GM18907 (cell line): ENCODE data around the gene OR2G3.

Source experiments
- ATAC-seq: cut with Tn5 transposase; IDR thresholded peaks from one replicate; pipeline ENCODE4 v1.9.1; 2021; ENCODE audit warnings: mild to moderate bottlenecking, moderate library complexity; ENCODE audit not compliant: unreplicated experiment

OR2G3 gene

GRCh38 chr1:247605286-247605685, at the start of gene OR2G3:
Gene OR2G3 (plus strand): TSS chr1:247605586. CDS start chr1:247605586, 0 bp downstream.
- ATAC-seq = no peak

GRCh38 chr1:247557926-247558674, 47.3 kb upstream of the OR2G3 start:
- no peak for ATAC-seq

DNA sequence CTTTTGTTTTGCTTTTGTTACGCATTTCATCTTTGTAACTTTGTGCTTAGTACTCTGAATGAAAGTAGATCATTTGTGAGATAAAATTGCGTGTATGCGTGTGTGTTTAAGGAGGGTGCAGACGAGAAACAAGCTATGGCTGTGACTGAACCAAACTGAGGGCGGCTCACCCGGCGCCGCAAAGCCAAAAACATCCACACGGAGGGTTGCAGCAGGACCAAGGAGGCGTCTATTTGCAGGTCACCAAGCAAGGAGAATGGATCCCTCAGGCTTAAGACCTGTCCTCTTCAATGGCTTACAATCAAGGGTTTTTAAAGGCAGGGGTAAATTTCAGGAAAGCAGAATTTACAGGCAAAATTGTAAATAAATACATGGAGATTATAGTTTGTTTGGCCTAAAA, 43.7 kb upstream of the OR2G3 start:
- no peak for ATAC-seq

DNA sequence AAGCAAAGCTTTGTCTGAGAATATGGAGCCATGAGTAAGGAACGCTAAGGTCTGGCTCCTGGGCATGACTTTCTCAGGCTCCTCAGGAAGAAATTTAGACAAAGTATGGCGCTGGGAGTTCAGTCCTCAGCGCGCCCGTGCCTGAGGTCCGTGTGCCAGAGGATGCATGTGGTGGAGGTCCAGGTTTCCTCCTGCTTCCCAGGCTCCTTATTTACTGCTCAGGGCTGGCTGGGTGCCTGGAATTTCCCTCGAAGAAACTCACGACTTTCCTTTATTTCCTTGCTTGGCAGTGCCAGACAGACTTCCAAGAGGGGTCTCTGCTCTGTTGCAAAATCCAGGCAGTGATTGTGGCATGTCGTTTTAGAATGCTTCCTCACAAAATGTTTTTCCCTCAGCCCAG, 43.2 kb upstream of the OR2G3 start:
- no peak for ATAC-seq

- ATAC-seq = no peak
Observed at GRCh38 chr1:247574236-247574635, 31.1 kb upstream of the OR2G3 start.

- no peak for ATAC-seq
Observed at GRCh38 chr1:247574664-247575063, 30.7 kb upstream of the OR2G3 start.

- no peak for ATAC-seq
Observed at GRCh38 chr1:247576514-247576913, 28.9 kb upstream of the OR2G3 start.

DNA sequence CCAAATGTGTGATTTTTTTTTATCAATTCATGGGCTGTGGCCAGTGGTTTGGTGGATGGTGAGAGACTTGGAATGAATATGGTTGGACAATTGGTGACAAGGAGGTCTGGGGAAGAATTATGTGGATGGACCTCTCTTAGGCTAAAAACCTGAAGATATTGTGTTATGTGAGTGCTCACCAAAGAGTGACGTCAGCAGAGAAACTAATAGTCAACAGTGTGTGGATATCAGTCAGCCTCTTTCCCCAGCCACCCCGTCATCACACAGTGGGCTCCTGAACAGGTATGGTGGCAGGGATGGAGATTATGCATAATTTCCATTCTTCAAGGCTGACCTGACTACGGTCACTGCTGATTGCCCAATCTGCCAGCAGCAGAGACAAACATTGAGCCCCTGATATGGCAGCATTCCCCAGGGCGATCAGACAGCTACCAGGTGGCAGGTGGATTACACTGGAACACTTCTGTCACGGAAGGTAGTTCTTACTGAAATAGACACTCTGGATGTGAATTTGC, 26.4 kb upstream of the OR2G3 start:
- no peak for ATAC-seq

GRCh38 chr1:247588060-247588459, 17.3 kb upstream of the OR2G3 start, which contains the start of gene OR2G2:
Gene OR2G2 (plus strand): TSS chr1:247588360. CDS start chr1:247588360, 0 bp downstream.
- no peak for ATAC-seq

DNA sequence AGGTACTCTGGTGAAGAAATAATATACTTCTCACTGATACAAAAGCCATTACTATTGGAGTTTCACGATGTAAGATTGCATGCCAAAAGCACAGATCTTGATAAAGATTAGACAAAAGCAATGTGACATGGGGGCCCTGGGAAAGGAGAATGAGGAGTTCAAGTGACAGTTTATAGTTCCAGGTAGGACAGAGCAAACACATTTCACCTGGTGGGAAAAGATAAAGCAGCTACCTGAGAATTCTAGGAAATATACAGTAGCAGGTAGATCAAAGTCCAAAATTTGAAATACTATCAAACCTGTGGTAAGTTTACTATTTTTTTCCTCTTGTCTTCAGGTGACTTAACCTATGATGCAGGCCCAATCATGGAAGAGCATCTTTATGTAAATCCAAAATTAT, 8.0 kb downstream of the OR2G3 start:
- ATAC-seq = no peak

- ATAC-seq = no peak
Observed at GRCh38 chr1:247614625-247615024, 9.2 kb downstream of the OR2G3 start.

DNA sequence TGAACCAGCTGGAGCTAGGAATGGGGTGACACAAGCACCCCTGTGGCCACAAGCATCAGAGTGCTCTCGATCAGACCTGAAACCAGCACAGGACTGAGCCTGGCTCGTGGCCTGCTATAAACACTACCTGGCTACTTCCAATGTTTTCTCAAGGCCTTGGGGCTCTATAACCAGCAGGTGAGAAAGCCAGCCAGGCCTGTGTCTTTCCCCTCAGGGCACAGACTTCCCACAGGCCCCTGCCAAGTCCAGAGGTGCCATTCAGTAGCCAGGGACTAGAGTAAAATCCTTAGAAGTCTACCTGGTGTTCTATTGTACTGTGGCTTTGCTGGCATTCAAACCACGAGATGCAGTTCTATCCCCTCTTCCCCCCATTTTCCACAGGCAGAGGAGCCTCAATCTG, 22.6 kb downstream of the OR2G3 start:
- ATAC-seq = no peak

DNA sequence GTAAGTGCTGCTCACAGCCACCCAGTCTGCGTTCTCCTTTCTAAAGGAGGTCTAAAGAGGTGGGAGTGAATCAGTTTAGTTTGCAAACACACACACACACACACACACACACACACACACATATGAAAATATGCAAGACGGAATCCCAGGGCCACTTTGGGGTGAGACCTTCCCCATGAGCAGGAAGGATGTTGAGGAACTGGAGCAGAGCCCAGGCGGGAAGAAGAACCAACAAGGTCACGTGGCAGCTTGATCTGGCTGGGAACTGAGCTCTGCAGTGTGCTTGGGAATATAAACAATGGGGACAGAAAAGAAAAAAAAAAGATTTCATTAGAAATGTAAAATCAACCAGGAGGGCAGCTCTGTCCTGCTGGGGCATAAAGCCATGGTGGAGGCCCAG, 32.6 kb downstream of the OR2G3 start:
- no peak for ATAC-seq

DNA sequence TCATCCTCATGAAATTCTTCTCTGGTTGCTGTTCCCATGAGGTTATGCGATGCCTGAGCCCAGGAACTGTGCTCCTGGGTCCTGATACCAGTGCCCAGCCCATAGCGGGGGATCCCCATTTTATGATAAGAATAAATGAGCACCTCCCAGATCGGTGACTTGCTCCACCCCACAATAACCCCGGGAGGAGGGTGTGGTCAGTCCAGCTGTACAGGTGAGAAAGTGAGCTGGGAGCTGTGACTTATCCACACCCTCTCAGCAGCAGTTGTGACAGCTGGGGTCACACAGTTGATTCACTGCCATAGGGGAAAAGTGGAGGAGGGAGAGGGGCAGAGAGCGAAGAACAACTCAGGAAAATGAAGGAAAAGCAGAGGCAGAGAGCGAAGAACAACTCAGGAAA, 33.4 kb downstream of the OR2G3 start:
- no peak for ATAC-seq

DNA sequence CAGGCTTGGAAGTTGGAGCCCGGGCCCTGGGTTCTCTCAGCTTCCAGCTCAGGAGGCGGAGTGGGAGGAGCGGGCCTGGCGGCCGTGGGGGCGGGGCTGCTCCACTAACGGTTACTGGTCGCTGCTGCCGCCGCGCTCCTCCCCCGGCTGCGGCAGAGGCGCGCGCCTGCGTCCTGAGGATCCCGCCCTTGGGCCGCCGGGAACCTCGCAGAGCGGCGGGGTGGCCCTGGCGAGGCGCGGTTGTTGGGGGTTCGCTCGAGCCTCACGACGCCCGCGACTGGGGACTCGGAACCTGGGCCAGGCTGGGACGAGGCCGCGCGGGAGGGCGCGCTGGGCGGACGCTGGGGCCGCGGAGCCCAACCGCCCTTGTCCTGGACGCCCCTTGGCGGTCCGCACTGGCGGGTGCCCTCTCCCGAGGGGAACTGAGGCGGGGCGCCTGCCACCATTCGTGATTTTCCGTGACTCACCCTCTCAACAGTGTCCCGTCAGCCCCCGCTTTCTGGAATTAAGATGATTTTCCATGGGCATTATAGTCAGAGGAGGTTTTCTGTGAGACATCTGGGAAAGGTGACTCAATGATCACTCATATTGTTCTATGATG, 34.1 kb downstream of the OR2G3 start:
- no peak for ATAC-seq

DNA sequence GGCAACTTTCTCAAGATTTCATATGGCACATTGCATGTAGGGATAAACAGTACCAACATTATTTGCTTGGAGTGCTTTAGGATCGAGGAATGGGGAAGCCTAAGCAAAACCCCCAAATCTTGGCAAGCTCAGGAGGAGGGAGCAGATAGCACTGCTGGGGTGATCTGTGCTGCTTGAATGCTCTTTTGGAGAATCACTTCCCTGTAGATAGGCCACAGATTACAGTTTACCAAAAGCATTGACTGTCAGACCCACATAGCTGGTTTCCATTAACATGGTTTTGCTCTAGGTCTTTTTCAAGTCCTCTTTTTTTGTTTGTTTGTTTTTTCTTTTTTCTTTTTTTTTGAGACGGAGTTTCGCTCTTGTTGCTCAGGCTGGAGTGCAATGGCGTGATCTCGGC, 37.4 kb downstream of the OR2G3 start:
- ATAC-seq = no peak

GRCh38 chr1:247646867-247647266, 41.5 kb downstream of the OR2G3 start:
- no peak for ATAC-seq

DNA sequence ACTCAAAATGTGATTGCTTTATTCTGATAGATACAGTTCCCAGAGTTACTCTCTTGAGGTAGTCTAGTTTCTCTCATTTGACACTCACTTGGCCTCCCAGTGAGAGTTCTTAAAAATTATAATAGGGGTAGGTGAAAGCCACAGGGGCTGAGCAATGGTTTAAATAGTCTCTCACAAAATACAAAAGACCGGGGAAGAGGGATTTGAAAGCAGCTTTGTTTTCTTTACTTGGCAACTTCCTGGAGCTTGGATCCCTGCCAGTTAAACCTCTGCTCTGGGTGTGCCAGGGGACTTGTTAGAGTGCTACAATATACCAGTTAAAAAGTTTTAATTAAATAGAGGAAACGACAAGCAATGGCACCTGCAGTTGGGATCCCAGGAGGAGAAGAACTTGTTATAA, 42.5 kb downstream of the OR2G3 start:
- ATAC-seq = no peak

- ATAC-seq = no peak
Observed at GRCh38 chr1:247653040-247653439, 47.7 kb downstream of the OR2G3 start.
